IMR-90 (cell line): ENCODE measurements around the gene SEC16B. TPM values are rescaled to one million over a fixed set of nuclear protein-coding genes. Genes with fewer than 3 reads are reported as not detected.

ENCODE experiments used
- ATAC-seq: fragments of 200-7000 bp; cut with Tn5 transposase; 2 replicates; pipeline ENCODE4 v1.9.1; 2020; ENCODE audit warnings: low read depth, mild to moderate bottlenecking, moderate library complexity
- BruUV-seq: library from RNA; stranded (reverse); fragments of 400-500 nt; replicated peaks from 2 replicates; lab custom pipeline; 2021; lab: Mats Ljungman, UMichigan
- CTCF ChIA-PET: fragments of 300-600 bp; formaldehyde crosslinking; extraction: SDS; loops from one replicate; lab custom pipeline; 2021; ENCODE audit warnings: antibody characterized with exemption; lab: Yijun Ruan, JAX
- POLR2A ChIA-PET: fragments of 300-600 bp; sonication (Branson Sonifier 250); formaldehyde crosslinking; loops from one replicate; lab custom pipeline; 2022; ENCODE audit warnings: antibody characterized with exemption; ENCODE audit not compliant: unreplicated experiment; lab: Charles Lee
- DNase-seq: peaks from one replicate; pipeline ENCODE4 v3.0.0; 2013
- H2AFZ ChIP-seq: replicated peaks from 2 replicates; pipeline ENCODE3; 2013; ENCODE audit warnings: low read length, mild to moderate bottlenecking; ENCODE audit not compliant: poor library complexity
- H2AK5ac ChIP-seq: 2 replicates; pipeline ENCODE4 v1.6.1; 2013; ENCODE audit warnings: low read depth, low read length, inconsistent platforms
- H2AK9ac ChIP-seq: replicated peaks from 2 replicates; pipeline ENCODE3; 2013; ENCODE audit warnings: mild to moderate bottlenecking, low read depth, low read length, moderate library complexity; ENCODE audit not compliant: poor library complexity
- H2BK120ac ChIP-seq: 2 replicates; pipeline ENCODE4 v1.6.1; 2013; ENCODE audit warnings: low read depth, low read length, inconsistent platforms
- H2BK15ac ChIP-seq: 3 replicates; pipeline ENCODE4 v1.6.1; 2013; ENCODE audit warnings: low read depth, low read length, inconsistent platforms
- H2BK20ac ChIP-seq: 2 replicates; pipeline ENCODE4 v1.6.1; 2013; ENCODE audit warnings: low read depth, mild to moderate bottlenecking, inconsistent platforms, low read length, moderate library complexity
- H2BK5ac ChIP-seq: 2 replicates; pipeline ENCODE4 v1.6.1; 2013; ENCODE audit warnings: mild to moderate bottlenecking, low read depth, low read length, inconsistent platforms; ENCODE audit not compliant: poor library complexity, severe bottlenecking
- H3K14ac ChIP-seq: replicated peaks from 2 replicates; pipeline ENCODE4 v1.6.1; 2013; ENCODE audit warnings: low read depth, low read length, inconsistent platforms
- H3K18ac ChIP-seq: 2 replicates; pipeline ENCODE4 v1.6.1; 2013; ENCODE audit warnings: low read depth, low read length, control low read depth
- H3K23ac ChIP-seq: 2 replicates; pipeline ENCODE4 v1.6.1; 2013; ENCODE audit warnings: low read depth, low read length, inconsistent platforms
- H3K27ac ChIP-seq: 2 replicates; pipeline ENCODE4 v1.5.1; 2013; ENCODE audit warnings: mild to moderate bottlenecking, control low read depth, low read length; ENCODE audit not compliant: insufficient read depth
- H3K27me3 ChIP-seq: 2 replicates; pipeline ENCODE4 v1.6.1; 2013; ENCODE audit warnings: low read length; ENCODE audit not compliant: control insufficient read depth, insufficient read depth
- H3K36me3 ChIP-seq: 2 replicates; pipeline ENCODE4 v1.6.1; 2013; ENCODE audit warnings: low read length, mixed read lengths; ENCODE audit not compliant: control insufficient read depth, insufficient read depth
- H3K4ac ChIP-seq: 2 replicates; pipeline ENCODE4 v1.6.1; 2013; ENCODE audit warnings: low read depth, low read length, inconsistent platforms
- H3K4me1 ChIP-seq: 2 replicates; pipeline ENCODE4 v1.6.1; 2013; ENCODE audit warnings: low read length, mixed read lengths; ENCODE audit not compliant: control insufficient read depth, insufficient read depth
- H3K4me2 ChIP-seq: 2 replicates; pipeline ENCODE4 v1.6.1; 2013; ENCODE audit warnings: low read depth, mild to moderate bottlenecking, control low read depth, low read length, moderate library complexity
- H3K4me3 ChIP-seq: 2 replicates; pipeline ENCODE4 v1.5.1; 2013; ENCODE audit warnings: low read depth, mild to moderate bottlenecking, control low read depth, low read length, moderate library complexity; ENCODE audit not compliant: insufficient read depth
- H3K56ac ChIP-seq: 2 replicates; pipeline ENCODE4 v1.6.1; 2013; ENCODE audit warnings: low read length, inconsistent platforms; ENCODE audit not compliant: insufficient read depth; ENCODE audit errors: extremely low read depth
- H3K79me1 ChIP-seq, 2 experiments: 2 replicates each; pipeline ENCODE4 v1.6.1; 2013; ENCODE audit warnings: low read length in 2 of 2, inconsistent platforms in 1 of 2, low read depth in 1 of 2
- H3K9ac ChIP-seq: 2 replicates; pipeline ENCODE4 v1.6.1; 2013; ENCODE audit warnings: low read depth, low read length, control low read depth
- H3K9me1 ChIP-seq: 2 replicates; pipeline ENCODE4 v1.6.1; 2013; ENCODE audit warnings: low read length, inconsistent platforms; ENCODE audit not compliant: insufficient read depth
- H3K9me3 ChIP-seq: 2 replicates; pipeline ENCODE4 v1.6.1; 2013; ENCODE audit warnings: low read length; ENCODE audit not compliant: control insufficient read depth, insufficient read depth
- H4K20me1 ChIP-seq: 2 replicates; pipeline ENCODE4 v1.6.1; 2013; ENCODE audit warnings: low read length, inconsistent platforms; ENCODE audit not compliant: insufficient read depth
- H4K5ac ChIP-seq: 2 replicates; pipeline ENCODE4 v1.6.1; 2013; ENCODE audit warnings: mild to moderate bottlenecking, low read depth, low read length, control low read depth
- H4K8ac ChIP-seq, 2 experiments: 2 replicates each; pipeline ENCODE4 v1.6.1; 2013; ENCODE audit warnings: low read depth in 2 of 2, low read length in 2 of 2, control low read depth in 1 of 2, inconsistent platforms in 1 of 2
- H4K91ac ChIP-seq: 2 replicates; pipeline ENCODE4 v1.6.1; 2013; ENCODE audit warnings: low read depth, low read length, inconsistent platforms; ENCODE audit not compliant: insufficient read depth
- CHD1 ChIP-seq: IDR thresholded peaks from 2 replicates; pipeline ENCODE4 v1.6.1; 2012; ENCODE audit warnings: low read depth, low read length, improper control_type of control experiment
- CTCF ChIP-seq: conservative IDR thresholded peaks from 2 replicates; pipeline ENCODE4 v1.5.1; 2012; ENCODE audit warnings: mild to moderate bottlenecking, low read depth, low read length, improper control_type of control experiment
- ELK1 ChIP-seq: fragments of 150-350 bp; IDR thresholded peaks from 2 replicates; pipeline ENCODE4 v1.6.1; 2016; ENCODE audit warnings: low read depth, mild to moderate bottlenecking, low read length, moderate library complexity, borderline replicate concordance
- FOS ChIP-seq: fragments of 150-350 bp; IDR thresholded peaks from 2 replicates; pipeline ENCODE4 v1.6.1; 2016; ENCODE audit warnings: low read depth, low read length
- MAFK ChIP-seq: IDR thresholded peaks from 2 replicates; pipeline ENCODE4 v1.6.1; 2012; ENCODE audit warnings: low read depth, low read length, improper control_type of control experiment
- MAZ ChIP-seq: IDR thresholded peaks from 2 replicates; pipeline ENCODE4 v1.6.1; 2012; ENCODE audit warnings: low read depth, mild to moderate bottlenecking, low read length, improper control_type of control experiment, moderate library complexity, borderline replicate concordance
- MXI1 ChIP-seq: IDR thresholded peaks from 2 replicates; pipeline ENCODE4 v1.6.1; 2012; ENCODE audit warnings: low read depth, mild to moderate bottlenecking, low read length, moderate library complexity, borderline replicate concordance
- NFE2L2 ChIP-seq: fragments of 150-350 bp; IDR thresholded peaks from 2 replicates; pipeline ENCODE4 v1.6.1; 2016; ENCODE audit warnings: low read depth, mild to moderate bottlenecking, low read length
- POLR2A ChIP-seq: IDR thresholded peaks from 2 replicates; pipeline ENCODE4 v1.6.1; 2012; ENCODE audit warnings: mild to moderate bottlenecking, low read depth, low read length
- RAD21 ChIP-seq: IDR thresholded peaks from 2 replicates; pipeline ENCODE4 v1.6.1; 2012; ENCODE audit warnings: low read length, improper control_type of control experiment
- SMC3 ChIP-seq: fragments of 150-350 bp; IDR thresholded peaks from 2 replicates; pipeline ENCODE4 v1.6.1; 2016; ENCODE audit warnings: low read depth, mild to moderate bottlenecking, antibody characterized with exemption, low read length, moderate library complexity
- WGBS, 2 experiments: methylation state at CpG; one replicate each; pipeline versions ENCODE4 v1.1.5 to v1.1.7; 2013; ENCODE audit warnings: missing lambda C conversion rate in 2 of 2; ENCODE audit not compliant: insufficient read length in 1 of 2; ENCODE audit errors: extremely low coverage in 2 of 2; 5-methylcytosine and 5-hydroxymethylcytosine counted together
- dilution Hi-C: fragments of 300-500 bp; cut with HindIII; formaldehyde crosslinking; loops from one replicate; pipeline ENCODE4 v1.14.3; 2018; ENCODE audit warnings: low sequenced_read_pairs; ENCODE audit not compliant: unreplicated experiment
- in situ Hi-C: fragments of 300-500 bp; cut with MboI; formaldehyde crosslinking; loops from 3 replicates; pipeline ENCODE4 v1.14.3; 2019; ENCODE audit warnings: low sequenced_read_pairs, inconsistent platforms, mixed read lengths
- intact Hi-C: fragments of 100-400 bp; cut with micrococcal nuclease; formaldehyde crosslinking; loops from 2 replicates; pipeline ENCODE4 v1.10.0; 2022
- polyA plus RNA-seq, 3 experiments: library from polyadenylated mRNA; depleted of rRNA; stranded (reverse); fragments of >200 nt; gene quantifications; 2 replicates each; pipeline ENCODE4 v1.2.3, GENCODE V29; 2012; ENCODE audit warnings: low replicate concordance in 1 of 3
- total RNA-seq: library from RNA; depleted of rRNA; stranded (reverse); fragments of >200 nt; gene quantifications from 2 replicates; pipeline ENCODE4 v1.2.3, GENCODE V29; 2012

Gene SEC16B
- total and polyA plus RNA-seq, 2 of the 4 experiments (the other 2 are of a cell fraction) = 4.3 TPM

- no TSS peak for BruUV-seq
- Histone ChIP-seq H3K27ac (no peak overlapping the region), H4K91ac (no peak overlapping the region), H2AK5ac (no peak overlapping the region), H2BK15ac (no peak overlapping the region), H2AFZ (no peak overlapping the region), H3K36me3 (no peaks in the 10 kb centered on the region), H3K23ac (no peak overlapping the region), H3K18ac (no peak overlapping the region), H3K9me1 (no peaks in the 10 kb centered on the region), H3K4ac (no peak overlapping the region), H4K5ac (no peak overlapping the region), H3K4me2 (no peak overlapping the region), H2BK120ac (no peak overlapping the region), H3K9ac (no peak overlapping the region), H3K4me3 (no peak overlapping the region), H2BK5ac (no peak overlapping the region), H2BK20ac (peak overlapping the region; percentile 36; the same call in 1 of the 2 replicates), H2AK9ac (no peak overlapping the region), H3K56ac (no peak overlapping the region), H3K27me3 (no peaks in the 10 kb centered on the region), H3K9me3 (no peaks in the 10 kb centered on the region), H3K4me1 (no peaks in the 10 kb centered on the region; the same call in 1 of the 2 replicates), H3K14ac (no peak overlapping the region), H3K79me1 (no peaks in the 10 kb centered on the region), H4K8ac (no peak overlapping the region), H4K20me1 (no peaks in the 10 kb centered on the region)
- intact Hi-C loops = loop anchor here (1.0 to 10.0 kb wide), 6 partner anchors 144 to 1384 kb away; no protein-coding TSS in a partner anchor
- ATAC-seq (peak; percentile 83), DNase-seq (peak; percentile 65)
- ChIA-PET CTCF (interaction anchor here (0.6 to 4.1 kb wide), 9 partner anchors 8 to 1050 kb away, joined by 3 to 21 read pairs (median 3); no protein-coding TSS in a partner anchor), POLR2A (no interaction called here)
- no peak for TF ChIP-seq NFE2L2
- TF ChIP-seq SMC3 = peak; percentile 83
- TF ChIP-seq CTCF = peak; percentile 93
- no peak for TF ChIP-seq MAZ
- no peak for TF ChIP-seq FOS
- peak; percentile 73 for TF ChIP-seq RAD21
- TF ChIP-seq POLR2A = no peak
- TF ChIP-seq CHD1 = no peak
- no peak for TF ChIP-seq ELK1
- TF ChIP-seq MXI1 = no peak
- TF ChIP-seq MAFK = no peak
- dilution Hi-C loops = no loop called here
- WGBS, 2 experiments = 0% methylated on average over 2 of the region's 8 CpGs; no CpG with 5 or more reads in 1 of the 2 experiments
- in situ Hi-C loops = no loop called here
These were observed 21.4 kb downstream of the SEC16B start for GRCh38 chr1:177948336-177948972.
